H1 (cell line): ENCODE data around the gene CCDC14. TPM values are rescaled to one million over a fixed set of nuclear protein-coding genes. Genes with fewer than 3 reads are reported as not detected.

ENCODE experiments used
- BACH1 ChIP-seq: IDR thresholded peaks from 2 replicates; pipeline ENCODE4 v1.6.1; 2012; ENCODE audit warnings: low read length, improper control_type of control experiment
- CBX5 ChIP-seq: fragments of 300-800, 300-1000 bp; sonication (generic); IDR thresholded peaks from 2 replicates; pipeline ENCODE4 v1.7.1; 2016; ENCODE audit warnings: antibody characterized with exemption, low read length, low read depth
- FOSL1 ChIP-seq: IDR thresholded peaks from 2 replicates; pipeline ENCODE4 v1.6.1; 2011; ENCODE audit warnings: mild to moderate bottlenecking, low read depth, low read length, moderate library complexity; ENCODE audit not compliant: insufficient read depth
- GTF2F1 ChIP-seq: IDR thresholded peaks from 2 replicates; pipeline ENCODE4 v1.6.1; 2012; ENCODE audit warnings: low read depth, low read length, improper control_type of control experiment, borderline replicate concordance
- polyA plus RNA-seq, 7 experiments: library from polyadenylated mRNA; depleted of rRNA in 3 of 7; stranded (reverse) in 5 of 7; unstranded in 2 of 7; fragments of >200 nt in 5 of 7; fragments of 200-250 nt in 2 of 7; gene quantifications; 1 replicate in 5 of 7; 2 replicates in 1 of 7; 4 replicates in 1 of 7; pipeline versions ENCODE4 v1.2.1 to v1.2.3, GENCODE V29; 2011 to 2013; ENCODE audit warnings: missing spikeins in 2 of 7, mixed read lengths in 2 of 7
- total RNA-seq: library from RNA; stranded (reverse); fragmentation: NEBNext Ultra II Directional; extraction: Animal tissue kit (Norgen Biotek cat#: 25700); gene quantifications from 2 replicates; pipeline ENCODE4 v1.2.1, GENCODE V29; 2021

Gene CCDC14
- total and polyA plus RNA-seq, 2 of the 8 experiments (the other 6 are each of a cell fraction or from before 2014, with no cell fraction given), result 53.6 to 95.7 TPM

DNA sequence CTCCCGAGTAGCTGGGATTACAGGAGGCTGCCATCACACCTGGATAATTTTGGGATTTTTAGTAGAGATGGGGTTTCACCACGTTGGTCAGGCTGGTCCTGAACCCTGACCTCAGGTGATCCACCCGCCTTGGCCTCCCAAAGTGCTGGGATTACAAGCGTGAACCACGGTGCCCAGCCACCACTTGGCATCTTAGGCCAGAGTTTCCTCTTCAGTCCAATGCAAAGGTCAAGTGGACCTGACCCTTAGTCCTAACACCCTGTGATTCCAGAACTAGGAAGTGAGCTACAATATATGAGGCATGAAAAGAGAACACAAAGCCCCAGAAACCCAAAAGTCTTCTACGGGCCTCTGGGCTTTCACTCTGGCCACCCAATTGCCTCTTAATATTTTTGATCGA lies 82.2 kb downstream of the CCDC14 start (continued):
- TF ChIP-seq CBX5 (no peak), GTF2F1 (no peak), BACH1 (no peak), FOSL1 (no peak)
